B cell (primary cell): Measurements from ENCODE around the gene NFIB. TPM values are rescaled to one million over a fixed set of nuclear protein-coding genes. Genes with fewer than 3 reads are reported as not detected.

Experiments
- ATAC-seq: fragments of 200-7000 bp; cut with Tn5 transposase; one replicate; pipeline ENCODE4 v1.10.0; 2021; ENCODE audit warnings: low read depth, mild to moderate bottlenecking, moderate number of reproducible peaks, moderate library complexity
- CTCF ChIA-PET: fragments of 350-600 bp; sonication (Branson Sonifier 250); formaldehyde crosslinking; loops from one replicate; lab custom pipeline; 2021; ENCODE audit warnings: antibody characterized with exemption, inconsistent platforms; lab: Charles Lee
- POLR2A ChIA-PET: fragments of 350-600 bp; sonication (Branson Sonifier 250); formaldehyde crosslinking; loops from one replicate; lab custom pipeline; 2021; ENCODE audit warnings: antibody characterized with exemption; lab: Charles Lee
- DNase-seq: peaks from one replicate; pipeline ENCODE4 v3.0.0; 2013
- H2AFZ ChIP-seq: 2 replicates; pipeline ENCODE4 v1.6.1; 2012; ENCODE audit warnings: mild to moderate bottlenecking, low read depth, low read length; ENCODE audit not compliant: insufficient read depth, poor library complexity, severe bottlenecking
- H3K27ac ChIP-seq, 2 donors: 1 replicate in 1 of 2; 2 replicates in 1 of 2; pipeline ENCODE4 v1.5.1; 2012 to 2013; ENCODE audit warnings: low read length in 2 of 2, mild to moderate bottlenecking in 2 of 2, moderate library complexity in 1 of 2
- H3K27me3 ChIP-seq, 4 experiments: fragments of 200-600 bp in 1 of 4; sonication (generic) in 1 of 4; replicated peaks in 1 of 4; 1 replicate in 2 of 4; 2 replicates in 2 of 4; pipeline versions ENCODE4 v1.6.1 to v1.7.0; 2013 to 2016; ENCODE audit warnings: low read length in 3 of 4, mild to moderate bottlenecking in 2 of 4, mixed read lengths in 1 of 4, moderate library complexity in 1 of 4; ENCODE audit not compliant: insufficient read depth in 4 of 4, control insufficient read depth in 3 of 4; ENCODE audit errors: control extremely low read depth in 1 of 4
- H3K36me3 ChIP-seq, 2 experiments: replicated peaks in 1 of 2; 1 replicate in 1 of 2; 2 replicates in 1 of 2; pipeline versions ENCODE4 v1.6.1 to v1.7.1; 2013; ENCODE audit warnings: low read length in 1 of 2; ENCODE audit not compliant: insufficient read depth in 2 of 2, control insufficient read depth in 1 of 2; ENCODE audit errors: control extremely low read depth in 1 of 2, extremely low read depth in 1 of 2
- H3K4me1 ChIP-seq, 2 donors: fragments of 200-600 bp in 1 of 2; sonication (generic) in 1 of 2; 1 replicate in 1 of 2; 2 replicates in 1 of 2; pipeline versions ENCODE4 v1.5.1 to v1.6.1; 2013 to 2017; ENCODE audit warnings: low read length in 2 of 2; ENCODE audit not compliant: control insufficient read depth in 2 of 2, insufficient read depth in 2 of 2
- H3K4me2 ChIP-seq: replicated peaks from 2 replicates; pipeline ENCODE3; 2012; ENCODE audit warnings: mild to moderate bottlenecking, low read depth, low read length; ENCODE audit not compliant: poor library complexity, severe bottlenecking
- H3K4me3 ChIP-seq, 5 experiments: fragments of 200-600 bp in 1 of 5; sonication (generic) in 1 of 5; 1 replicate in 3 of 5; 2 replicates in 2 of 5; pipeline versions ENCODE4 v1.5.1 to v1.7.0; 2011 to 2016; ENCODE audit warnings: low read length in 4 of 5, mild to moderate bottlenecking in 4 of 5, low read depth in 2 of 5, control low read depth in 1 of 5, moderate library complexity in 1 of 5; ENCODE audit not compliant: insufficient read depth in 1 of 5; ENCODE audit errors: control extremely low read depth in 1 of 5, extremely low read depth in 1 of 5
- H3K79me2 ChIP-seq: fragments of 200-600 bp; sonication (generic); one replicate; pipeline ENCODE4 v1.6.0; 2016; ENCODE audit warnings: low read length; ENCODE audit not compliant: control insufficient read depth, insufficient read depth
- H3K9ac ChIP-seq: fragments of 200-600 bp; sonication (generic); 2 replicates; pipeline ENCODE4 v1.6.1; 2017; ENCODE audit warnings: mild to moderate bottlenecking, low read length, moderate library complexity
- H3K9me3 ChIP-seq, 3 donors: one replicate each; pipeline versions ENCODE4 v1.6.1 to v1.7.1; 2013; ENCODE audit warnings: low read length in 2 of 3; ENCODE audit not compliant: control insufficient read depth in 2 of 3, insufficient read depth in 1 of 3; ENCODE audit errors: control extremely low read depth in 1 of 3
- H4K20me1 ChIP-seq: 2 replicates; pipeline ENCODE4 v1.6.0; 2012; ENCODE audit warnings: mild to moderate bottlenecking, low read length; ENCODE audit not compliant: insufficient read depth, control insufficient read depth, poor library complexity, severe bottlenecking
- H3K27ac Mint-ChIP-seq: one replicate; pipeline ENCODE4 v1.8.0; 2021; ENCODE audit warnings: mixed read lengths
- H3K27me3 Mint-ChIP-seq: one replicate; pipeline ENCODE4 v1.8.0; 2021; ENCODE audit warnings: mixed read lengths
- H3K4me1 Mint-ChIP-seq: one replicate; pipeline ENCODE4 v1.8.0; 2021; ENCODE audit warnings: mixed read lengths
- H3K4me3 Mint-ChIP-seq: one replicate; pipeline ENCODE4 v1.8.0; 2021; ENCODE audit warnings: mixed read lengths
- H3K9me3 Mint-ChIP-seq: one replicate; pipeline ENCODE4 v1.8.0; 2022; ENCODE audit warnings: mixed read lengths; ENCODE audit not compliant: insufficient read depth
- EZH2 ChIP-seq: IDR thresholded peaks from 2 replicates; pipeline ENCODE4 v1.6.1; 2012; ENCODE audit warnings: borderline replicate concordance, low read depth, mild to moderate bottlenecking, moderate library complexity, low read length; ENCODE audit not compliant: insufficient read depth, poor library complexity, severe bottlenecking
- WGBS: methylation state at CpG from one replicate; pipeline ENCODE4 v1.1.5; 2013; ENCODE audit warnings: missing lambda C conversion rate; ENCODE audit not compliant: insufficient coverage; 5-methylcytosine and 5-hydroxymethylcytosine counted together
- intact Hi-C: fragments of 100-400 bp; cut with micrococcal nuclease; formaldehyde crosslinking; loops from one replicate; pipeline ENCODE4 v1.10.0; 2022
- polyA plus RNA-seq: library from polyadenylated mRNA; depleted of rRNA; stranded (reverse); fragments of >200 nt; gene quantifications from 2 replicates; pipeline ENCODE4 v1.2.3, GENCODE V29; 2012
- total RNA-seq, 2 donors: library from RNA; stranded (reverse); fragments of 120-200 nt in 1 of 2; gene quantifications; 1 replicate in 1 of 2; 2 replicates in 1 of 2; pipeline versions ENCODE4 v1.2.3 to v1.2.4, GENCODE V29; 2013 to 2022
- TF ChIP-seq, protein P1 (sequence below): fragments of 200-600 bp; IDR thresholded peaks from one replicate; pipeline ENCODE4 v1.8.0; 2022; ENCODE audit warnings: antibody characterized with exemption, mild to moderate bottlenecking

The NFIB gene
- total and polyA plus RNA-seq, 2 donors (not counting 1 experiment from before 2014, with no cell fraction given) = not detected

DNA sequence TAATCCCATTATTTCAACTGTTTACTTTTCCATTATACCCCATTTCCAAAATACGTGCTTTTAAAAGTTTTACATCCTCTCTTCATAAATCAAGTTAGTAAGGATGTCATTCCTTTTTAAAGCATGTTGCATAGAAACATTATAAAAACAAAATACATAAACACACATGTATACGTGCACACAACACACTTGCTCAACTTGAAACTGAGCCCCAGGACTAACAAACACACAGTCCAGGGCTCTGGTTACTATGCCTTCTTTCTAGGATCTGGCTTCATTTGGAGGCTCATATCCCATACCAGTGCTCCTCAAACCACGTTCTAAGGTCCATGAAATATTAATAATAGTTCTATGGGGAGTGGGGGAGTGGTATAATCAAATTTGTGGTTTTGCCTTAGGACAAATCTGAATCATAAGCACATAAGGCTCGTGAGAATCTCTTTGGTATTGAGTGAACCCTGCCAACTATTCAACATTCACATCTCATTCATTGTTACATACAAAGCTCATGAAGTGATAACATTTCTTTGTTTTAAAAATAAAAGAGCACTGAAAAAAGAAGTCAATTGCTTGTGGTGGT, 55.2 kb downstream of the NFIB start:
- H3K27ac Mint-ChIP-seq = no peak overlapping the region
- ATAC-seq (no peak), DNase-seq (no peak)
- Histone ChIP-seq H3K9ac (no peak overlapping the region), H3K9me3 (no peaks in the 10 kb centered on the region), H3K36me3 (no peaks in the 10 kb centered on the region), H2AFZ (no peak overlapping the region), H3K4me1 (no peaks in the 10 kb centered on the region), H3K4me2 (no peak overlapping the region), H3K4me3 (no peak overlapping the region), H3K79me2 (no peaks in the 10 kb centered on the region), H3K27me3 (no peaks in the 10 kb centered on the region), H4K20me1 (no peaks in the 10 kb centered on the region), H3K27ac (no peak overlapping the region)
- intact Hi-C loops = no loop called here
- no peaks in the 10 kb centered on the region for H3K4me1 Mint-ChIP-seq
- no peak overlapping the region for H3K4me3 Mint-ChIP-seq
- CTCF ChIA-PET = no interaction called here
- WGBS = no CpG with 5 or more reads among the region's 4 CpGs
- H3K27me3 Mint-ChIP-seq = peaks cover 4% of the 10 kb centered on the region
- H3K9me3 Mint-ChIP-seq = peaks cover 2% of the 10 kb centered on the region
- TF ChIP-seq, protein P1, sequence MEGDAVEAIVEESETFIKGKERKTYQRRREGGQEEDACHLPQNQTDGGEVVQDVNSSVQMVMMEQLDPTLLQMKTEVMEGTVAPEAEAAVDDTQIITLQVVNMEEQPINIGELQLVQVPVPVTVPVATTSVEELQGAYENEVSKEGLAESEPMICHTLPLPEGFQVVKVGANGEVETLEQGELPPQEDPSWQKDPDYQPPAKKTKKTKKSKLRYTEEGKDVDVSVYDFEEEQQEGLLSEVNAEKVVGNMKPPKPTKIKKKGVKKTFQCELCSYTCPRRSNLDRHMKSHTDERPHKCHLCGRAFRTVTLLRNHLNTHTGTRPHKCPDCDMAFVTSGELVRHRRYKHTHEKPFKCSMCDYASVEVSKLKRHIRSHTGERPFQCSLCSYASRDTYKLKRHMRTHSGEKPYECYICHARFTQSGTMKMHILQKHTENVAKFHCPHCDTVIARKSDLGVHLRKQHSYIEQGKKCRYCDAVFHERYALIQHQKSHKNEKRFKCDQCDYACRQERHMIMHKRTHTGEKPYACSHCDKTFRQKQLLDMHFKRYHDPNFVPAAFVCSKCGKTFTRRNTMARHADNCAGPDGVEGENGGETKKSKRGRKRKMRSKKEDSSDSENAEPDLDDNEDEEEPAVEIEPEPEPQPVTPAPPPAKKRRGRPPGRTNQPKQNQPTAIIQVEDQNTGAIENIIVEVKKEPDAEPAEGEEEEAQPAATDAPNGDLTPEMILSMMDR = no peak
- no peak for TF ChIP-seq EZH2
- POLR2A ChIA-PET = no interaction called here

GRCh38 chr9:14258156-14258555, 55.8 kb downstream of the NFIB start:
- Mint-ChIP-seq H3K9me3 (peaks cover 2% of the 10 kb centered on the region), H3K4me3 (no peak overlapping the region), H3K27me3 (peaks cover 4% of the 10 kb centered on the region), H3K27ac (no peak overlapping the region), H3K4me1 (no peaks in the 10 kb centered on the region)
- ChIA-PET POLR2A (no interaction called here), CTCF (no interaction called here)
- H3K4me2 ChIP-seq = no peak overlapping the region
- no peaks in the 10 kb centered on the region for H3K79me2 ChIP-seq
- ATAC-seq (no peak), DNase-seq (no peak)
- no peak for TF ChIP-seq EZH2
- TF ChIP-seq, protein P1 = no peak
- no peaks in the 10 kb centered on the region for H3K27me3 ChIP-seq
- no peak overlapping the region for H3K4me3 ChIP-seq
- H3K36me3 ChIP-seq = no peaks in the 10 kb centered on the region
- no peak overlapping the region for H3K9ac ChIP-seq
- H3K4me1 ChIP-seq = no peaks in the 10 kb centered on the region
- H4K20me1 ChIP-seq = no peaks in the 10 kb centered on the region
- no peaks in the 10 kb centered on the region for H3K9me3 ChIP-seq
- H2AFZ ChIP-seq = no peak overlapping the region
- intact Hi-C loops = no loop called here
- no peak overlapping the region for H3K27ac ChIP-seq
